HEK293 (cell line): ENCODE data around the gene CCDC85C.

Experiments used
- CTCF ChIA-PET: fragments of 350-600 bp; formaldehyde crosslinking; extraction: SDS; loops from one replicate; lab custom pipeline; 2021; ENCODE audit warnings: antibody characterized with exemption; lab: Yijun Ruan, JAX
- POLR2A ChIA-PET: fragments of 300-600 bp; formaldehyde crosslinking; extraction: SDS; loops from one replicate; lab custom pipeline; 2020; ENCODE audit warnings: antibody characterized with exemption, inconsistent platforms; lab: Yijun Ruan, JAX
- H3K27ac ChIP-seq: fragments of 200-500 bp; sonication (Bioruptor generic); 2 replicates; pipeline ENCODE4 v1.5.1; 2014; ENCODE audit warnings: low read depth, low read length, control low read depth, inconsistent platforms; ENCODE audit errors: extremely low read depth
- H3K36me3 ChIP-seq, 2 experiments: fragments of 200-500 bp in 1 of 2; sonication (Bioruptor generic) in 1 of 2; 1 replicate in 1 of 2; 2 replicates in 1 of 2; pipeline ENCODE4 v1.5.1; 2014 to 2017; ENCODE audit warnings: inconsistent platforms in 2 of 2, low read length in 2 of 2; ENCODE audit not compliant: control insufficient read depth in 2 of 2, insufficient read depth in 1 of 2
- H3K4me1 ChIP-seq: fragments of 200-500 bp; sonication (Bioruptor generic); 2 replicates; pipeline ENCODE4 v1.5.1; 2014; ENCODE audit warnings: mild to moderate bottlenecking, low read length, inconsistent platforms; ENCODE audit not compliant: control insufficient read depth, insufficient read depth
- H3K4me3 ChIP-seq: 2 replicates; pipeline ENCODE4 v1.5.1; 2011; ENCODE audit warnings: low read depth, mild to moderate bottlenecking, control low read depth, low read length, moderate library complexity
- H3K9me3 ChIP-seq: fragments of 200-500 bp; sonication (Bioruptor generic); 2 replicates; pipeline ENCODE4 v1.5.1; 2014; ENCODE audit warnings: low read depth, low read length, inconsistent platforms; ENCODE audit not compliant: control insufficient read depth, insufficient read depth
- BCL6B ChIP-seq: fragments of 450-650 bp; formaldehyde crosslinking; IDR thresholded peaks from 2 replicates; pipeline ENCODE4 v1.5.1; 2017; ENCODE audit warnings: missing biosample characterization, missing genetic modification characterization
- EGR2 ChIP-seq: fragments of 450-650 bp; formaldehyde crosslinking; IDR thresholded peaks from 2 replicates; pipeline ENCODE4 v1.5.1; 2016; ENCODE audit warnings: low read depth, missing biosample characterization, missing genetic modification characterization
- GLIS2 ChIP-seq: fragments of 450-650 bp; formaldehyde crosslinking; IDR thresholded peaks from 2 replicates; pipeline ENCODE4 v1.5.1; 2016; ENCODE audit warnings: missing biosample characterization, missing genetic modification characterization
- HOXD13 ChIP-seq: sonication (generic); formaldehyde crosslinking; IDR thresholded peaks from 2 replicates; pipeline ENCODE4 v1.8.0; 2022; ENCODE audit warnings: missing genetic modification reagents, borderline replicate concordance
- IKZF3 ChIP-seq: fragments of 450-650 bp; IDR thresholded peaks from 2 replicates; pipeline ENCODE4 v1.5.0; 2018; ENCODE audit warnings: missing biosample characterization, mild to moderate bottlenecking, missing genetic modification characterization, moderate library complexity
- KLF8 ChIP-seq: fragments of 450-650 bp; formaldehyde crosslinking; IDR thresholded peaks from 2 replicates; pipeline ENCODE4 v1.5.1; 2016; ENCODE audit warnings: missing biosample characterization, missing genetic modification characterization
- OVOL3 ChIP-seq: fragments of 450-650 bp; formaldehyde crosslinking; IDR thresholded peaks from 2 replicates; pipeline ENCODE4 v1.5.1; 2016; ENCODE audit warnings: missing biosample characterization, missing genetic modification characterization
- TCF7L2 ChIP-seq: IDR thresholded peaks from 2 replicates; pipeline ENCODE4 v1.6.1; 2011; ENCODE audit warnings: low read depth, mild to moderate bottlenecking, inconsistent platforms, low read length, moderate library complexity, borderline replicate concordance
- ZBTB21 ChIP-seq: fragments of 450-650 bp; formaldehyde crosslinking; IDR thresholded peaks from 2 replicates; pipeline ENCODE4 v1.5.1; 2017; ENCODE audit warnings: missing biosample characterization, missing genetic modification characterization
- ZFHX2 ChIP-seq: fragments of 450-650 bp; formaldehyde crosslinking; conservative IDR thresholded peaks from 2 replicates; pipeline ENCODE4 v1.5.1; 2016; ENCODE audit warnings: missing biosample characterization, missing genetic modification characterization
- ZIC2 ChIP-seq: fragments of 450-650 bp; formaldehyde crosslinking; IDR thresholded peaks from 2 replicates; pipeline ENCODE4 v1.5.1; 2016; ENCODE audit warnings: missing biosample characterization, missing genetic modification characterization
- ZNF221 ChIP-seq: fragments of 450-650 bp; formaldehyde crosslinking; IDR thresholded peaks from 2 replicates; pipeline ENCODE4 v1.5.1; 2017; ENCODE audit warnings: missing biosample characterization, missing genetic modification characterization, borderline replicate concordance
- ZNF354C ChIP-seq: fragments of 450-650 bp; formaldehyde crosslinking; IDR thresholded peaks from 2 replicates; pipeline ENCODE4 v1.5.1; 2016; ENCODE audit warnings: missing biosample characterization, missing genetic modification characterization, low read depth, borderline replicate concordance
- ZNF426 ChIP-seq: fragments of 450-650 bp; formaldehyde crosslinking; IDR thresholded peaks from 2 replicates; pipeline ENCODE4 v1.5.1; 2017; ENCODE audit warnings: missing biosample characterization, missing genetic modification characterization, mild to moderate bottlenecking, inconsistent platforms, moderate library complexity
- ZNF510 ChIP-seq: fragments of 450-650 bp; formaldehyde crosslinking; IDR thresholded peaks from 2 replicates; pipeline ENCODE4 v1.5.1; 2018; ENCODE audit warnings: mild to moderate bottlenecking, missing genetic modification characterization, missing biosample characterization; ENCODE audit not compliant: insufficient replicate concordance
- ZNF514 ChIP-seq: fragments of 450-650 bp; formaldehyde crosslinking; IDR thresholded peaks from 2 replicates; pipeline ENCODE4 v1.5.1; 2016; ENCODE audit warnings: missing biosample characterization, missing genetic modification characterization
- ZNF558 ChIP-seq: fragments of 450-650 bp; formaldehyde crosslinking; IDR thresholded peaks from 2 replicates; pipeline ENCODE4 v1.5.1; 2016; ENCODE audit warnings: missing biosample characterization, missing genetic modification characterization
- ZNF561 ChIP-seq: fragments of 450-650 bp; IDR thresholded peaks from 2 replicates; pipeline ENCODE4 v1.5.1; 2018; ENCODE audit warnings: missing biosample characterization, missing genetic modification characterization, borderline replicate concordance
- ZNF571 ChIP-seq: fragments of 450-650 bp; formaldehyde crosslinking; IDR thresholded peaks from 2 replicates; pipeline ENCODE4 v1.5.0; 2017; ENCODE audit warnings: missing biosample characterization, missing genetic modification characterization
- ZNF580 ChIP-seq: fragments of 450-650 bp; formaldehyde crosslinking; IDR thresholded peaks from 2 replicates; pipeline ENCODE4 v1.5.1; 2016; ENCODE audit warnings: missing biosample characterization, missing genetic modification characterization
- ZNF600 ChIP-seq: fragments of 450-650 bp; formaldehyde crosslinking; IDR thresholded peaks from 2 replicates; pipeline ENCODE4 v1.5.1; 2016; ENCODE audit warnings: missing biosample characterization, missing genetic modification characterization
- ZNF677 ChIP-seq: fragments of 450-650 bp; IDR thresholded peaks from 2 replicates; pipeline ENCODE4 v1.5.0; 2018; ENCODE audit warnings: missing biosample characterization, mild to moderate bottlenecking, missing genetic modification characterization, moderate library complexity
- ZNF768 ChIP-seq: fragments of 450-650 bp; formaldehyde crosslinking; IDR thresholded peaks from 2 replicates; pipeline ENCODE4 v1.5.1; 2018; ENCODE audit warnings: missing biosample characterization, mild to moderate bottlenecking, missing genetic modification characterization

Gene CCDC85C

GRCh38 chr14:99521176-99522024 lies 82.6 kb downstream of the CCDC85C start:
- ChIA-PET CTCF (interaction anchor here (0.8 to 1.1 kb wide), 4 partner anchors 107 to 364 kb away, joined by 4 to 9 read pairs (median 5); no protein-coding TSS in a partner anchor), POLR2A (no interaction called here)
- Histone ChIP-seq H3K27ac (no peak overlapping the region), H3K36me3 (peaks cover 0 to 5% of the 10 kb centered on the region in 2 experiments; a peak in 1 of 3 replicates), H3K4me1 (peaks cover 25% of the 10 kb centered on the region), H3K9me3 (no peaks in the 10 kb centered on the region), H3K4me3 (no peak overlapping the region)
- TF ChIP-seq ZNF354C (tag by site-specific recombination) (no peak), ZNF558 (tag by site-specific recombination) (no peak), ZNF571 (tag by site-specific recombination) (no peak), TCF7L2 (no peak), ZNF600 (tag by site-specific recombination) (peak; percentile 57), ZNF221 (tag by site-specific recombination) (no peak), ZBTB21 (tag by site-specific recombination) (no peak), ZNF510 (tag by site-specific recombination) (no peak), OVOL3 (tag by site-specific recombination) (no peak), ZFHX2 (tag by site-specific recombination) (peak; percentile 55), EGR2 (peak; percentile 66), HOXD13 (CRISPR knock-in tag) (no peak), BCL6B (tag by site-specific recombination) (no peak), ZNF561 (no peak), GLIS2 (tag by site-specific recombination) (peak; percentile 54), ZNF677 (tag by site-specific recombination) (no peak)

GRCh38 chr14:99520571-99521081 lies 83.4 kb downstream of the CCDC85C start:
- H3K36me3 ChIP-seq: peaks cover 0 to 5% of the 10 kb centered on the region in 2 experiments; a peak in 1 of 3 replicates
- TF ChIP-seq ZIC2 (tag by site-specific recombination): no peak
- TF ChIP-seq ZNF580: peak; percentile 48; the same call in 1 of the 2 replicates
- TF ChIP-seq ZNF768 (tag by site-specific recombination): no peak
- 0 out of 2 replicates have a peak, but pooled peaks have one; percentile 4 for TF ChIP-seq GLIS2 (tag by site-specific recombination)
- TF ChIP-seq ZNF514 (tag by site-specific recombination): no peak
- TF ChIP-seq ZNF510 (tag by site-specific recombination): no peak
- 0 out of 2 replicates have a peak, but pooled peaks have one; percentile 27 for TF ChIP-seq KLF8 (tag by site-specific recombination)
- TF ChIP-seq ZNF426 (tag by site-specific recombination): no peak
- peak; percentile 33; the same call in 1 of the 2 replicates for TF ChIP-seq IKZF3 (tag by site-specific recombination)
- TF ChIP-seq, all 188 proteins: peak for 4
- ChIA-PET CTCF (interaction anchor here (0.8 to 1.1 kb wide), 2 partner anchors 108 to 167 kb away, joined by 4 to 5 read pairs; no protein-coding TSS in a partner anchor), POLR2A (no interaction called here)
- Histone ChIP-seq H3K9me3 (no peaks in the 10 kb centered on the region), H3K4me1 (peaks cover 25% of the 10 kb centered on the region), H3K27ac (no peak overlapping the region), H3K4me3 (no peak overlapping the region)
